Natural killer cell (primary cell): ENCODE measurements around the gene CSNK2A3. TPM values are rescaled to one million over a fixed set of nuclear protein-coding genes. Genes with fewer than 3 reads are reported as not detected.

Experiments
- ATAC-seq, 3 donors: fragments of 150-1000 bp in 2 of 3; fragments of 200-7000 bp in 1 of 3; cut with Tn5 transposase; 1 replicate in 1 of 3; 2 replicates in 2 of 3; pipeline ENCODE4 v1.10.0; 2021; ENCODE audit warnings: mild to moderate bottlenecking in 2 of 3, moderate library complexity in 2 of 3
- DNase-seq, 2 donors: peaks; one replicate each; pipeline versions ENCODE4 v3.0.0 to v3.0.0-alpha.2; 2013 to 2021; ENCODE audit warnings: mixed read lengths in 1 of 2
- H3K27ac ChIP-seq: one replicate; pipeline ENCODE4 v1.5.1; 2013; ENCODE audit warnings: mild to moderate bottlenecking, low read length
- H3K27me3 ChIP-seq: one replicate; pipeline ENCODE4 v1.6.1; 2013; ENCODE audit warnings: low read length; ENCODE audit not compliant: control insufficient read depth, insufficient read depth
- H3K36me3 ChIP-seq: one replicate; pipeline ENCODE4 v1.6.1; 2013; ENCODE audit warnings: low read length; ENCODE audit not compliant: control insufficient read depth, insufficient read depth
- H3K4me1 ChIP-seq: one replicate; pipeline ENCODE4 v1.6.1; 2013; ENCODE audit warnings: low read length; ENCODE audit not compliant: control insufficient read depth, insufficient read depth
- H3K4me3 ChIP-seq: one replicate; pipeline ENCODE4 v1.5.1; 2013; ENCODE audit warnings: low read length
- H3K9me3 ChIP-seq: one replicate; pipeline ENCODE4 v1.6.1; 2013; ENCODE audit warnings: low read length; ENCODE audit not compliant: control insufficient read depth, insufficient read depth
- H3K27ac Mint-ChIP-seq, 2 donors: one replicate each; pipeline ENCODE4 v1.8.0; 2022; ENCODE audit warnings: mild to moderate bottlenecking in 2 of 2, mixed read lengths in 2 of 2, moderate library complexity in 1 of 2
- H3K27me3 Mint-ChIP-seq, 2 donors: one replicate each; pipeline ENCODE4 v1.8.0; 2022; ENCODE audit warnings: low read depth in 2 of 2, mixed read lengths in 2 of 2
- H3K36me3 Mint-ChIP-seq: one replicate; pipeline ENCODE4 v1.8.0; 2022; ENCODE audit warnings: mixed read lengths
- H3K4me1 Mint-ChIP-seq, 2 donors: one replicate each; pipeline ENCODE4 v1.8.0; 2022; ENCODE audit warnings: mixed read lengths in 2 of 2
- H3K4me3 Mint-ChIP-seq: one replicate; pipeline ENCODE4 v1.8.0; 2022; ENCODE audit warnings: mild to moderate bottlenecking, moderate library complexity, mixed read lengths
- H3K9me3 Mint-ChIP-seq, 2 donors: one replicate each; pipeline ENCODE4 v1.8.0; 2022; ENCODE audit warnings: mixed read lengths in 2 of 2
- WGBS: methylation state at CpG from one replicate; pipeline ENCODE4 v1.1.7; 2013; ENCODE audit warnings: missing lambda C conversion rate; ENCODE audit not compliant: insufficient coverage; 5-methylcytosine and 5-hydroxymethylcytosine counted together
- intact Hi-C: fragments of 100-400 bp; cut with micrococcal nuclease; formaldehyde crosslinking; loops from one replicate; pipeline ENCODE4 v1.14.2; 2022
- total RNA-seq, 4 donors: library from RNA; stranded (reverse); fragments of 120-200 nt in 1 of 4; gene quantifications; one replicate each; pipeline versions ENCODE4 v1.2.3 to v1.2.4, GENCODE V29; 2013 to 2022
- TF ChIP-seq, protein P1 (sequence below): fragments of 200-600 bp; IDR thresholded peaks from one replicate; pipeline ENCODE4 v1.8.0; 2022; ENCODE audit warnings: antibody characterized with exemption

CSNK2A3 gene
- total RNA-seq, 3 donors from 2014 or later (not counting 1 experiment from before 2014, with no cell fraction given) = 0.33 to 1.1 TPM; not detected in 1

DNA sequence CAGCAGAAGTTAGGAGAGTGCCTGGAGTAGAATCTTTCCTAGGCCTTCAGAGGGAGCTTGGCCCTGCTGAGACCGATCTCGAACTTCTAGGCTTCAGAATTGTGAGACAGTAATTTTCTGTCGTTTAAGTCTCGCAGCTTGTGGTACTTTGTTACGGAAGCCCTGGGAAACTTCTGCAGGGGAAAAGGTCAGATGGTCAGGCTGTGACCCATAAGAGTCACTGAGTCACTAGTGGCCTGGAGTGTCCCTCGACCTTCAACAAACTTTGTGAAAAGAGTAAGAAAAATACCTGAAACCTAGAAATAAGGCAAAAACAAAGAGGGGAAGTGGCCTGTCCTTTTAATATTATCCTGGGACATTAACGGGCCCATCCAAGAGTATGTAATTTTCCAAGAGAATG, 34.6 kb downstream of the CSNK2A3 start:
- H3K4me1 Mint-ChIP-seq = no peaks in the 10 kb centered on the region
- H3K4me3 Mint-ChIP-seq = no peak overlapping the region
- H3K27me3 ChIP-seq = no peaks in the 10 kb centered on the region
- intact Hi-C loops = no loop called here
- no peak for DNase-seq
- H3K4me1 ChIP-seq = no peaks in the 10 kb centered on the region
- TF ChIP-seq, protein P1, sequence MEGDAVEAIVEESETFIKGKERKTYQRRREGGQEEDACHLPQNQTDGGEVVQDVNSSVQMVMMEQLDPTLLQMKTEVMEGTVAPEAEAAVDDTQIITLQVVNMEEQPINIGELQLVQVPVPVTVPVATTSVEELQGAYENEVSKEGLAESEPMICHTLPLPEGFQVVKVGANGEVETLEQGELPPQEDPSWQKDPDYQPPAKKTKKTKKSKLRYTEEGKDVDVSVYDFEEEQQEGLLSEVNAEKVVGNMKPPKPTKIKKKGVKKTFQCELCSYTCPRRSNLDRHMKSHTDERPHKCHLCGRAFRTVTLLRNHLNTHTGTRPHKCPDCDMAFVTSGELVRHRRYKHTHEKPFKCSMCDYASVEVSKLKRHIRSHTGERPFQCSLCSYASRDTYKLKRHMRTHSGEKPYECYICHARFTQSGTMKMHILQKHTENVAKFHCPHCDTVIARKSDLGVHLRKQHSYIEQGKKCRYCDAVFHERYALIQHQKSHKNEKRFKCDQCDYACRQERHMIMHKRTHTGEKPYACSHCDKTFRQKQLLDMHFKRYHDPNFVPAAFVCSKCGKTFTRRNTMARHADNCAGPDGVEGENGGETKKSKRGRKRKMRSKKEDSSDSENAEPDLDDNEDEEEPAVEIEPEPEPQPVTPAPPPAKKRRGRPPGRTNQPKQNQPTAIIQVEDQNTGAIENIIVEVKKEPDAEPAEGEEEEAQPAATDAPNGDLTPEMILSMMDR = no peak
- no peaks in the 10 kb centered on the region for H3K9me3 ChIP-seq
- no peak for ATAC-seq
- no peaks in the 10 kb centered on the region for H3K36me3 ChIP-seq
- WGBS = 90% methylated on average over 7 of the region's 7 CpGs
- no peak overlapping the region for H3K27ac Mint-ChIP-seq
- no peaks in the 10 kb centered on the region for H3K9me3 Mint-ChIP-seq
- no peak overlapping the region for H3K4me3 ChIP-seq
- H3K36me3 Mint-ChIP-seq = no peaks in the 10 kb centered on the region
- peaks cover 0 to 7% of the 10 kb centered on the region in 2 donors for H3K27me3 Mint-ChIP-seq
- no peak overlapping the region for H3K27ac ChIP-seq

DNA sequence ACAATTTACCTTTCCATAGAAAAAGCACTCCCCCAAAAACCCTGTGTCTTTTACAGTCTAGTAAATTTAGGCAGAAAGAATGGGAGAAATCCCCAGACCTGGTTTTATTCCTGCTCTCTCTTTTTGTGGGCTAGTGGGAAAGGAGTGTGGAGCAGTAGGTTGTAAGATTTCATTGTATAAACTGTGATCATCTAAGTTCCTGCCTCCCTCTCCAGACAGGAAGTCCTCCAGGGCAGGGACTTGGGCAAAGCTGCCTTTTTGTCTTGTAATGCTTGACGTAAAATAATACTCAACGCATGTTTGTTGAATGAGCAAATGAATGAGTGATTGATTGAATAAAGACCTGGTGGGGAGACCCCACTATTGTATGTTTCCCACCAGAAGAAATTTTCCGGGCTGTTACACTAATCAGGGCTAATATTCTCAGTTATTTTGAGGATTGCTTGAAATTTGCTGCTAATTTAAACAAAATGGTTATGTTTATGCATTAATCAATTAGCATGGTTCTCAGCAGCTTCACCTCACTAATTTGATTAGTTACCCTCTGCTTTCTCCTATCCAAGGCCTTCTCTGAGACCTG, 36.3 kb downstream of the CSNK2A3 start:
- Mint-ChIP-seq H3K27ac (no peak overlapping the region), H3K27me3 (no peaks in the 10 kb centered on the region), H3K4me1 (no peaks in the 10 kb centered on the region), H3K4me3 (no peak overlapping the region), H3K9me3 (no peaks in the 10 kb centered on the region), H3K36me3 (no peaks in the 10 kb centered on the region)
- intact Hi-C loops = no loop called here
- no peak for ATAC-seq
- no peaks in the 10 kb centered on the region for H3K27me3 ChIP-seq
- DNase-seq = no peak
- TF ChIP-seq, protein P1 = no peak
- H3K4me1 ChIP-seq = no peaks in the 10 kb centered on the region
- WGBS = 95% methylated on average over 3 of the region's 3 CpGs
- no peaks in the 10 kb centered on the region for H3K9me3 ChIP-seq
- no peaks in the 10 kb centered on the region for H3K36me3 ChIP-seq
- H3K27ac ChIP-seq = no peak overlapping the region
- H3K4me3 ChIP-seq = no peak overlapping the region

DNA sequence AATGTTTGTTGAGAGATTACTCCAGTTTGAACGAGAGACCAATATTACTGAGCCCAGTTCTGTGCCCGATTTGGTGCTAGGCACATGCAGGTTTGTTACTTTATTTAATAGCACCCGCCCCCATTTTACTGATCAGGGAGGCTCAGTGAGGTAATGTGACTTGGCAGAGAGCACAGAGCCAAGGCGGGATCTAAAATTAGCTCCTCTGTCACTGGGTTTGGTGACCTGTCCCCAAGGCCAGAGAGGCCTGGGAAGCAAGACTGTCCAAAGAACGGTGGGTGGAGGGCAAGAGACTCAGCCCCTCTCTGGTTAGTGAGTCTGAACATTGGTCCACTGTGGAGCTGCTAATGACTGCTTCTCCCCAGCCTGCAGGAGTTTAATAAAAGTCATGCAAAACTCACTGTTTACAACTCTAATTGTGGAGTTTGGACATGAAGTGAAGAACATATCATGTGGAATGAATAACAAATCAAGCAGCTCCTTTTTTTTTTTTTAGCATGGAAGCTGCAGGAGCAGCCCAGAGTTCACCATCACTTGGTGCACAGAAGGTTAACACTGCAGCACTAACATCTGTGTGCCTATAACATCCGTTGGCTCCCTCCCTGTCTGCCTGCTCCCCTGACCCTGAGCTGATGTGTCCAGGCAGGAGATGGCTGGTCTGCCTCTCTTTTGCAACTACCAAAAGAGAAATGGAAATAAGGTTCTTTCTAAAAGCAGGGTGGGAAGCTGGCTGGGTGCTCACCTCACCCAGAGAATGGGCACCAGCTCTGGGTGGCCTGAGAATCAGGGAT, 39.0 kb downstream of the CSNK2A3 start:
- Mint-ChIP-seq H3K27me3 (no peaks in the 10 kb centered on the region), H3K36me3 (no peaks in the 10 kb centered on the region), H3K27ac (no peak overlapping the region), H3K9me3 (no peaks in the 10 kb centered on the region), H3K4me3 (no peak overlapping the region), H3K4me1 (peaks cover 7% of the 10 kb centered on the region in 2 donors)
- H3K9me3 ChIP-seq = no peaks in the 10 kb centered on the region
- no peak overlapping the region for H3K27ac ChIP-seq
- H3K4me1 ChIP-seq = no peaks in the 10 kb centered on the region
- no peak for ATAC-seq
- H3K4me3 ChIP-seq = no peak overlapping the region
- 82% methylated on average over 6 of the region's 6 CpGs for WGBS
- no peaks in the 10 kb centered on the region for H3K27me3 ChIP-seq
- H3K36me3 ChIP-seq = no peaks in the 10 kb centered on the region
- intact Hi-C loops = no loop called here
- no peak for DNase-seq
- TF ChIP-seq, protein P1 = no peak
